HCT116 (cell line): ENCODE measurements around the gene ARRDC4. TPM values are rescaled to one million over a fixed set of nuclear protein-coding genes. Genes with fewer than 3 reads are reported as not detected.

Experiments
- ATAC-seq: fragments of 200-7000 bp; cut with Tn5 transposase; 2 replicates; pipeline ENCODE4 v1.9.1; 2020; ENCODE audit warnings: mild to moderate bottlenecking, moderate library complexity
- BruUV-seq: library from RNA; stranded (reverse); fragments of 400-500 nt; replicated peaks from 2 replicates; lab custom pipeline; 2021; lab: Mats Ljungman, UMichigan
- CTCF ChIA-PET: fragments of 300-600 bp; sonication (Branson Sonifier 250); formaldehyde crosslinking; loops from one replicate; lab custom pipeline; 2021; ENCODE audit warnings: antibody characterized with exemption; lab: Charles Lee
- POLR2A ChIA-PET: fragments of 300-600, 350-600 bp; sonication (Branson Sonifier 250); formaldehyde crosslinking; loops from one replicate; lab custom pipeline; 2021; ENCODE audit warnings: antibody characterized with exemption; lab: Charles Lee
- RAD21 ChIA-PET, 2 experiments: fragments of 300-600 bp; sonication (Branson Sonifier 250); formaldehyde crosslinking; loops; one replicate each; lab custom pipeline; 2023; ENCODE audit warnings: low total read pairs in 2 of 2; ENCODE audit not compliant: uncharacterized antibody in 2 of 2, unreplicated experiment in 2 of 2, low non-redundant PET in 1 of 2; lab: Charles Lee
- DNase-seq: peaks from one replicate; pipeline ENCODE4 v3.0.0-alpha.2; 2010; ENCODE audit warnings: low read depth, low spot score
- H2AFZ ChIP-seq: fragments of 200-600 bp; shearing (Covaris generic), sonication (generic); 2 replicates; pipeline ENCODE4 v1.6.1; 2017; ENCODE audit warnings: low read depth, mixed run types, mixed read lengths, antibody characterized with exemption, low read length; ENCODE audit not compliant: poor library complexity, severe bottlenecking
- H3K27ac ChIP-seq: 2 replicates; pipeline ENCODE4 v1.5.1; 2012; ENCODE audit warnings: low read depth, low read length
- H3K27me3 ChIP-seq: fragments of 200-600 bp; sonication (generic); 2 replicates; pipeline ENCODE4 v1.6.1; 2016; ENCODE audit warnings: mixed run types, low read length, mixed read lengths; ENCODE audit not compliant: insufficient read depth
- H3K36me3 ChIP-seq, 2 experiments: fragments of 200-500 bp in 1 of 2; fragments of 200-600 bp in 1 of 2; sonication (Bioruptor generic) in 1 of 2; sonication (generic) in 1 of 2; 2 replicates each; pipeline versions ENCODE4 v1.5.1 to v1.6.1; 2014 to 2016; ENCODE audit warnings: low read length in 2 of 2, inconsistent platforms in 1 of 2, mixed read lengths in 1 of 2, mixed run types in 1 of 2; ENCODE audit not compliant: insufficient read depth in 2 of 2, control insufficient read depth in 1 of 2
- H3K4me1 ChIP-seq, 2 experiments: fragments of 200-600 bp in 1 of 2; sonication (generic) in 1 of 2; 2 replicates each; pipeline versions ENCODE4 v1.5.1 to v1.6.1; 2012 to 2017; ENCODE audit warnings: low read length in 2 of 2, inconsistent platforms in 1 of 2, mild to moderate bottlenecking in 1 of 2, mixed read lengths in 1 of 2, mixed run types in 1 of 2, moderate library complexity in 1 of 2; ENCODE audit not compliant: insufficient read depth in 2 of 2, control insufficient read depth in 1 of 2
- H3K4me2 ChIP-seq: fragments of 200-600 bp; sonication (generic); 2 replicates; pipeline ENCODE4 v1.6.1; 2017; ENCODE audit warnings: mixed run types, low read length, mixed read lengths
- H3K4me3 ChIP-seq, 2 experiments: fragments of 200-600 bp in 1 of 2; sonication (generic) in 1 of 2; replicated peaks in 1 of 2; 2 replicates each; pipeline ENCODE4 v1.5.1; 2011 to 2016; ENCODE audit warnings: low read length in 2 of 2, control low read depth in 1 of 2, low read depth in 1 of 2, mild to moderate bottlenecking in 1 of 2, mixed read lengths in 1 of 2, mixed run types in 1 of 2
- H3K79me2 ChIP-seq: fragments of 200-600 bp; sonication (generic); 2 replicates; pipeline ENCODE4 v1.6.1; 2017; ENCODE audit warnings: mild to moderate bottlenecking, mixed run types, low read length, moderate library complexity, mixed read lengths; ENCODE audit not compliant: insufficient read depth
- H3K9ac ChIP-seq: fragments of 200-600 bp; sonication (generic); 2 replicates; pipeline ENCODE4 v1.6.1; 2016; ENCODE audit warnings: low read length, mixed read lengths
- H3K9me2 ChIP-seq: fragments of 200-600 bp; sonication (generic), shearing (Covaris generic); 2 replicates; pipeline ENCODE4 v1.6.1; 2017; ENCODE audit warnings: mixed run types, mild to moderate bottlenecking, moderate library complexity; ENCODE audit not compliant: insufficient read depth
- H3K9me3 ChIP-seq, 2 experiments: fragments of 200-500 bp in 1 of 2; fragments of 200-600 bp in 1 of 2; sonication (Bioruptor generic) in 1 of 2; sonication (generic) in 1 of 2; 2 replicates each; pipeline ENCODE4 v1.6.1; 2014 to 2017; ENCODE audit warnings: low read length in 2 of 2, mixed read lengths in 2 of 2, inconsistent platforms in 1 of 2, low read depth in 1 of 2, mild to moderate bottlenecking in 1 of 2, mixed run types in 1 of 2, moderate library complexity in 1 of 2; ENCODE audit not compliant: control insufficient read depth in 1 of 2, insufficient read depth in 1 of 2
- H4K20me1 ChIP-seq: fragments of 200-600 bp; sonication (generic), shearing (Covaris generic); 2 replicates; pipeline ENCODE4 v1.6.1; 2017; ENCODE audit warnings: mixed run types, mild to moderate bottlenecking, moderate library complexity; ENCODE audit not compliant: insufficient read depth
- ATF3 ChIP-seq: IDR thresholded peaks from 2 replicates; pipeline ENCODE4 v1.6.1; 2012
- CBX3 ChIP-seq: IDR thresholded peaks from 2 replicates; pipeline ENCODE4 v1.6.1; 2012; ENCODE audit warnings: low read depth
- CEBPB ChIP-seq: IDR thresholded peaks from 2 replicates; pipeline ENCODE4 v1.6.1; 2012; ENCODE audit warnings: low read depth
- CTCF ChIP-seq, 3 experiments: fragments of 200-600 bp in 1 of 3; sonication (generic) in 1 of 3; IDR thresholded peaks in 2 of 3; conservative IDR thresholded peaks in 1 of 3; 2 replicates each; pipeline ENCODE4 v1.5.1; 2012 to 2017; ENCODE audit warnings: low read depth in 2 of 3, low read length in 2 of 3, antibody characterized with exemption in 1 of 3, borderline replicate concordance in 1 of 3, control low read depth in 1 of 3, mild to moderate bottlenecking in 1 of 3, mixed read lengths in 1 of 3, mixed run types in 1 of 3, moderate library complexity in 1 of 3; ENCODE audit not compliant: insufficient read depth in 1 of 3
- EGR1 ChIP-seq: IDR thresholded peaks from 2 replicates; pipeline ENCODE4 v1.6.1; 2012; ENCODE audit warnings: low read depth
- ELF1 ChIP-seq: IDR thresholded peaks from 2 replicates; pipeline ENCODE4 v1.6.1; 2012; ENCODE audit warnings: low read depth, borderline replicate concordance
- EZH2 ChIP-seq: fragments of 200-600 bp; sonication (generic); IDR thresholded peaks from 2 replicates; pipeline ENCODE4 v1.6.1; 2017; ENCODE audit warnings: antibody characterized with exemption, mixed run types
- FOSL1 ChIP-seq: IDR thresholded peaks from 2 replicates; pipeline ENCODE4 v1.6.1; 2012; ENCODE audit warnings: low read depth
- JUND ChIP-seq: IDR thresholded peaks from 2 replicates; pipeline ENCODE4 v1.6.1; 2012
- POLR2A ChIP-seq: IDR thresholded peaks from 2 replicates; pipeline ENCODE4 v1.7.0; 2011; ENCODE audit warnings: borderline replicate concordance; ENCODE audit not compliant: insufficient read depth, insufficient read length; ENCODE audit errors: extremely low read depth
- POLR2AphosphoS5 ChIP-seq: IDR thresholded peaks from 2 replicates; pipeline ENCODE4 v1.6.1; 2011; ENCODE audit warnings: mild to moderate bottlenecking, low read depth, low read length, moderate library complexity
- RAD21 ChIP-seq: IDR thresholded peaks from 2 replicates; pipeline ENCODE4 v1.6.1; 2012; ENCODE audit warnings: low read depth, mild to moderate bottlenecking
- REST ChIP-seq: IDR thresholded peaks from 2 replicates; pipeline ENCODE4 v1.6.1; 2012; ENCODE audit warnings: low read depth
- SIN3A ChIP-seq: IDR thresholded peaks from 2 replicates; pipeline ENCODE4 v1.6.1; 2012; ENCODE audit warnings: low read depth
- SP1 ChIP-seq: IDR thresholded peaks from 2 replicates; pipeline ENCODE4 v1.6.1; 2012; ENCODE audit warnings: low read depth
- SRF ChIP-seq: IDR thresholded peaks from 2 replicates; pipeline ENCODE4 v1.6.1; 2012; ENCODE audit warnings: low read depth
- ZBTB33 ChIP-seq: IDR thresholded peaks from 2 replicates; pipeline ENCODE4 v1.6.1; 2011; ENCODE audit warnings: mild to moderate bottlenecking, low read length, moderate library complexity; ENCODE audit not compliant: insufficient replicate concordance; ENCODE audit errors: extremely low read depth
- ZFX ChIP-seq: fragments of 450-650 bp; IDR thresholded peaks from 2 replicates; pipeline ENCODE4 v1.6.1; 2017
- ZNF274 ChIP-seq: fragments of 200-500 bp; sonication (Bioruptor generic); IDR thresholded peaks from 2 replicates; pipeline ENCODE4 v1.6.1; 2014; ENCODE audit warnings: mild to moderate bottlenecking, low read depth, low read length, inconsistent platforms
- intact Hi-C: fragments of 100-400 bp; cut with micrococcal nuclease; formaldehyde crosslinking; loops from 2 replicates; pipeline ENCODE4 v1.10.0; 2022
- total RNA-seq: library from RNA; stranded (reverse); gene quantifications from one replicate; pipeline ENCODE4 v1.2.1, GENCODE V29; 2021; ENCODE audit not compliant: unreplicated experiment

ARRDC4 gene
- total RNA-seq, 1 experiment from 2014 or later, result 19.6 TPM

GRCh38 chr15:98000249-98001203, 40.0 kb downstream of the ARRDC4 start:
- H3K4me3 ChIP-seq, result no peak overlapping the region
- no peak overlapping the region for H2AFZ ChIP-seq
- H3K4me1 ChIP-seq, result peaks cover 0 to 17% of the 10 kb centered on the region in 2 experiments; a peak in 2 of 4 replicates
- no peak overlapping the region for H3K27ac ChIP-seq
- H3K9ac ChIP-seq, result no peak overlapping the region
- H3K79me2 ChIP-seq, result no peaks in the 10 kb centered on the region
- H3K9me2 ChIP-seq, result no peaks in the 10 kb centered on the region
- intact Hi-C loops, result no loop called here
- RAD21 ChIA-PET, result no interaction called here
- no peaks in the 10 kb centered on the region for H3K36me3 ChIP-seq
- POLR2A ChIA-PET, result no interaction called here
- ATAC-seq (peak; percentile 35; the same call in 1 of the 2 replicates), DNase-seq (no peak)
- no peaks in the 10 kb centered on the region; a peak in 2 of 4 replicates for H3K9me3 ChIP-seq
- H4K20me1 ChIP-seq, result no peaks in the 10 kb centered on the region
- CTCF ChIA-PET, result no interaction called here
- no peaks in the 10 kb centered on the region for H3K27me3 ChIP-seq
- H3K4me2 ChIP-seq, result peak overlapping the region; percentile 9
- TF ChIP-seq JUND (no peak), POLR2A (no peak), ZNF274 (no peak), CBX3 (no peak), SRF (no peak), CTCF (IDR thresholded peaks at IDR 0.05 in 2 of 3, conservative IDR thresholded peaks at IDR 0.05 in 1 of 3; ENCODE audit: borderline replicate concordance in 1 of 3, insufficient read depth in 1 of 3, low read depth in 2 of 3, low read length in 2 of 3) (no peak), REST (no peak), CEBPB (no peak), SP1 (no peak), ELF1 (no peak), RAD21 (no peak), ZBTB33 (no peak), EZH2 (no peak), ATF3 (no peak), FOSL1 (no peak), SIN3A (no peak), POLR2AphosphoS5 (no peak), ZFX (no peak), EGR1 (no peak)
- BruUV-seq, result no TSS peak
